Hepatocyte (in vitro differentiated cells): ENCODE results near the gene EBF4.

Experiments used
- CTCF ChIP-seq: fragments of 200-600 bp; sonication (generic); IDR thresholded peaks from 2 replicates; pipeline ENCODE4 v1.5.1; 2016; ENCODE audit warnings: antibody characterized with exemption, mild to moderate bottlenecking; ENCODE audit not compliant: poor library complexity
- EZH2 ChIP-seq: fragments of 200-600 bp; sonication (generic); IDR thresholded peaks from 2 replicates; pipeline ENCODE4 v1.6.1; 2016; ENCODE audit warnings: antibody characterized with exemption, mild to moderate bottlenecking, borderline replicate concordance

- TF ChIP-seq CTCF: no peak
- TF ChIP-seq EZH2: no peak
These were observed 106.2 kb downstream of the EBF4 start for GRCh38 chr20:2798814-2799213.
